Activated T-cell treated with anti-CD3 and anti-CD28 coated beads for 1 hour (primary cell): Measurements from ENCODE around the gene FAM222A.

ENCODE experiments used
- DNase-seq: peaks from one replicate; pipeline ENCODE4 v3.0.0-alpha.2; 2020; ENCODE audit warnings: low read depth

Gene FAM222A

DNA sequence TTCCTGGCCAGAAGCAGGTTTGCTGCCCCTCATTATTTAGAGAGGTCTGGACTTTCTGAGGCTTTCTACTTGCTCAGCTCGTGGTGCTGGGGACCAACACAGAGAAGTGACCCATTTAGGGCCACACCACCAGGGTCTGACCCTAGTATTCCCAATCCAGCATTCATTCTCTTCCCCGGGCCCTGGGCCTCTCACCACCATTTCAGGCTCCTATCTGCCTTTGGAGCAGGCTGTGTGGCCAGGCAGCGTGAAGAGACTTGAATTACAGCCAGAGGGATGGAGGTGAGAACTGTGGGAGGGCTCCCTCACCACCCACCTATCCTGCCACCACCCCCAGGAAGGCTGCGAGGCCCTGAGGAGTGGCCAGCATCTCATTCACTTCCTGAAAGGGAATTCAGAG lies 24.6 kb downstream of the FAM222A start:
- no peak for DNase-seq

DNA sequence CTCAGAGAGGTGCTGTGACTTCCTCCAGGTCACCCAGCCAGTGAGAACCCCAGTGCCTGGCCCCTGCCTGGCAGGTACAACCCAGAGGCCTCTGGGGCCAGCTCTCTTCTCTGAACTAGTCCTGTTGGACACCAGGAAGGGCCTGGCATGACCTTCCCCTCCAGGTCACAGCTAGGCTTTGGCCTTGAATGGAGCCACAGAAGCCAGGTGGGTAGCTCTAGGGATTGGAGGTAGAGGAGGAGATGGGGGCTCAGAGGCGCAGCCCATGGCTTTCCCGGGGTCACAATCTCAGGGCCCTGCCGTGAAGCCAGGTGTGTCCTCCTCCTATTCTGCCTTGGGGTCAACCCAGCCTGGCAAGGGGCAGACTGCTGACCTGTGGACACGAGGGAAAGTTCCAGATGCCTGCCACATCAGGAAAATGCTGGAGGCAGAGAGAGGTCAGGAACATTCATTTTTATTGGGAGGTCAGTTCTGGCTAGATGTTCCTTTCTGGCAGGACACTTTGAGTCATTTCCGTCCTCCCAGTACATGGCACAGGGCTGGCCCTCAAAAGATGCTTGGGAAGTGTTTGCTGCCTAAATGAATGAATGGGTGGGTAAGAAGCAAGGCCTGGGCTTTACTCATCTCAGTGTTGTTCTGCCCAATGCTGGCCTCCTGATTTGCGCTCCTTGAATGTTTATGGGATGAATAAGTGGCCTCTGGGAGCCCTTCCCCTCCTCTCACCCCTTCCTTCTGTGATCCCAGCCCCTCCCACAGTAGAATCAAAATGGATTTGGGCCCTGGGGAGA lies 25.4 kb downstream of the FAM222A start:
- no peak for DNase-seq

- no peak for DNase-seq
Measured at GRCh38 chr12:109739747-109740693, 26.4 kb downstream of the FAM222A start.

- no peak for DNase-seq
Measured at GRCh38 chr12:109740694-109741245, 27.1 kb downstream of the FAM222A start.

DNA sequence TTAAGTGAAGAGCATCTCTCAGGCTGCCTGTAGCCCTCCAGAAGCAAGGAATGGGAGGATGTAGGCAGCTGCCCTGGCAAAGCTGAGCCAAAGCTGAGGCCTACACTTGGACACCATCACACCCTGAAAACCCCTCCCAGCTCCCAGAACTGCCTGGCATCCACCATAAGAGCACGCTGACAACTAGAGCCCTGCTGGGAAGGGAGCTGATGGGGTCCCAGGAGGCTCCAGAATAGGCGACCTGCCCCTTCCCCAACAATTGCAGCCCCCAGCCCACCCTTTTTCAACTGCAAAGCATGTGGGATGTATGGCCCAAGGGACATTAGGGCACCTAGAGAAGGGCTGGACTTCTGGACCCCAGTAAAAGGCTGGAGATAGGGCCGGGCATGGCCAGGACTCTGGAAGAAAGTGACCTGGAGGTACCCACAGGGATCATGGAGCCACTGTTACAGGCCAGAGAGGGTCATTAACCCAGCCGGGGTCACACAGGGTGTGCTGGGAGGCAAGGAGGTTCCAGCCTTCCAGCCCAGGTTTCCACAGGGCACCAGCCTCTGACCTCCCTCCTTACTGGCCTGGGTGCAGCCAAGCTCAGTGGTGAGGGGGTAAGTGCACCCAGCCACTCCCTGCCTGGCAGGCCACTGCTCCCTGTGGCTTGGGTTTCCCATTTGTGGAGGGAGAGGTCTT lies 27.8 kb downstream of the FAM222A start:
- DNase-seq = no peak

- no peak for DNase-seq
Measured at GRCh38 chr12:109741970-109742703, 28.5 kb downstream of the FAM222A start.

DNA sequence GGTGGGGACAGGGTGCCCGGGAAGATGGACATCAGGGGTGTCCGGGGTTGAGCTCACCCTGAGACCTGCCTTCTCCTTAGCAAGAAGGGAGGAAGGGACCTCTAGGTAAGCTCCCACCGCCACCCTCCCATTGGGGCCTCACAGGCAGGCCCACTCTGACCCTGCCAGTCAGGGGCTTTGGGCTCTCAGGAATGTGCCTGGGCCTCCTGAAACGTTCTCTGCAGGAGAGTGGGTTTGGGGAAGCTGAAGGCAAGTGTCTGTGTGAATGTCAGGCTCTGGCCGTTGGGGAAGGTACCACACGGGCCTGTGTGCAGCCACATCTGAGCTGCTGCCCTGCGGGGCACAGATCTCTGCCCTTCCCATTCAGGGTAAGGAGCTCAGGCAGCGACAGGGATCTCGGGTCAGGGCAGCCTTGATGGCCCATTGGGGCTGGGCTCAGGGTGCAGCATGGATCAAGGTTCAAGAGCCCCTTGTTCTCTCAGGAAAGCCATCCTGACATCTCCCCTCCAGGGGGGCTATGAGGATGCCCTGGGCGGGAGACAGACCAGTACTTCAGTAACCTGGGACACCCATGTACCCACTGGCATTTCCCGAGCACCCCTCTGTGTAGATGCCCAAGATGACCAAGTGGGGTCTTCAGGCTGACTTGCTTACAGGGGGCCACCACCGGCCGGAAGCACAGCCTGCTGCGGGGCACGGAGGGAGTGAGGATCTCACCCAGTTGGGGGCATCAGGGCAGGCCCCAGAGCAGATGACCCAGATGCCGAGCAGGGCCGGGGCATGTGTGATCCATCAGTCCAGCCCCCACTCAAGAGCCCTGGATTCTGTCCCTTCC lies 29.7 kb downstream of the FAM222A start:
- DNase-seq = no peak

- DNase-seq = no peak
Measured at GRCh38 chr12:109744026-109744425, 30.4 kb downstream of the FAM222A start.

DNA sequence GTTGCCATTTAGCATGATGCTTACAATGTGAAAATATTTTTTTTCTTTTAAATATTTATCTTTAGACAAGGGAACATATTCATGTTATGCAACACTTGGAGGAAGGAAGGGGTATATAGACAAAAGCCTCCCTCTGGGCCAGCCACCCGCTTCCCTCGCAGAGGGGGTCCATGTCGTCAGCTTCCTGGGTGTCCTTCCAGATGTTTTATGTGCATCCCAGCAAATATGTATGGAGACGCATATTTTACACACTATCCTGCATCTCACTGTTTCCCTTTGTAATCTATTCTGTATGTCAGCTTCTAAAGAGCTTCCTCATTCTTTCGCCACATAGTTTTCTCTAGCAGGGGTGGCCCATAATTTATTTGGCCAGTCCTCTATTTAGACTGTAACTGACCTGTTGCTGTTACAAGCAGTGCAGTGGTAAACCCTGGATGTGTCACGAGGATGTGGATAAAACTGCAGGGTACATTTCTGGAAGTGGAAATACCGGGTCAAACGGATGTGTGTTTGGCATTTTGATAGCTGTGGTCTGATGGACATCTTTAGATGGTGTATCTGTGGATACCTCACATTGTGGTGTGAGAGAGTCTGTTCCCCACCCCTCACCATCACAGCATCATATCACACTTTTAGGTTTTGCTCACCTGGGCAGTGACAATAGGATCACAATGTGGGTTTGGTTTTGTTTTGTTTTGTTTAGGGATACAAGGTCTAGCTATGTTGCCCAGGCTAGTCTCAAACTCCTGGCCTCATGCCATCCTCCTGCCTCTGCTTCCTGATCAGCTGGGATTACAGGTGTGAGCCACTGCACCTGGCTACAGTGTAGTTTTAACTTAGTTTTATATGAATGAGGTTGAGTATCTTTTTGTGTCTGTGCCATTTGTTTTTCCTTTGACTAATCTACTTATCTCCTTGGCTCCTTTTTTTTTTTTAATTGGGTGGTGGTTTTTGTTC lies 31.6 kb downstream of the FAM222A start:
- DNase-seq = no peak

GRCh38 chr12:109752117-109753053 lies 38.8 kb downstream of the FAM222A start:
- no peak for DNase-seq

DNA sequence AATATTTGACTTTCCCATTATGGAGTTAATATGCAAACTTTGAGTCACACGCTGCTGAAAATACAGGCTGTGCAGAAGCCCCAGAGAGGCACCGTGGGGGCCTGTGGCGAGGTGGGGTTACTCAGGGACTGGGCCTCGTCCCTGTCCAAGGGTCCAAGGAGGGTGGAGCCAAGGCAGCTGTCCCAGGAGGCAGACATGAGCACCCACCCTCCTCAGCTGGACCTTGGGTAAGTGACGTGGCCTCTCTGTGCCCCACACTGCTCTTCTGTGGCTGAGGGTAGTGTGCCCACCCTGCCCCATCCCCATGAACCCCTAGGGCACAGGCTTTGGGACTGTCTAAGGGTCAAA lies 39.4 kb downstream of the FAM222A start:
- no peak for DNase-seq

- DNase-seq = no peak
Measured at GRCh38 chr12:109753959-109754358, 40.3 kb downstream of the FAM222A start.

GRCh38 chr12:109756457-109756856 lies 42.8 kb downstream of the FAM222A start:
- no peak for DNase-seq

DNA sequence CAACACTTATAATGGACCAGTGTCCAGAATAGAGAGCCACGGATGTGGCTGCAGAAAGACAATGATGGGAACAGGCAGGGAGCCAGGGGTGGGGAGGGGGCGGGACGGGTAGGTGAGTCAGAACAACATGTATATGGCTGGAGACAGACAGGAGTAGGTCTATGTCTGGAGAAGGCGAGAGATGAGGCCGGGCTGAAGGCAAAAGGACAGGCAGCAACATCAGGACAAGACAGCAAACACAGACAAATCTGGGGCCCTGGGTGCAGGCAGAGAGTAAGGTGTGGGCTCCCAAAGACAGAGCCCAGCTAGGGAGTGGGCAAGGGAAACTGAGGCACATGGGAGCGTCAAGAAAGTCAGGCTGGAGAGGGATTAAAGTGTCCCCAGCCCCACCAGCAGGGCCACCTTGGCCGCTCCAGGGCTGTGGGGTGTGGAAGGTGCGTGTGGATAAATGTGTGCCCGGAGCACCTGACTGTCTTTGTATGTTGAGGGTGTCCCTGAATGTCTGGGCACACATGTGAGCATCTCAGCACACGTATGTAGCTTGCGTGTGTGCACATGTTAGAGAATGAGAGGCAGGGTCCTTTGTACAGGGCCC lies 44.1 kb downstream of the FAM222A start:
- no peak for DNase-seq

GRCh38 chr12:109758426-109759420 lies 45.1 kb downstream of the FAM222A start:
- no peak for DNase-seq

DNA sequence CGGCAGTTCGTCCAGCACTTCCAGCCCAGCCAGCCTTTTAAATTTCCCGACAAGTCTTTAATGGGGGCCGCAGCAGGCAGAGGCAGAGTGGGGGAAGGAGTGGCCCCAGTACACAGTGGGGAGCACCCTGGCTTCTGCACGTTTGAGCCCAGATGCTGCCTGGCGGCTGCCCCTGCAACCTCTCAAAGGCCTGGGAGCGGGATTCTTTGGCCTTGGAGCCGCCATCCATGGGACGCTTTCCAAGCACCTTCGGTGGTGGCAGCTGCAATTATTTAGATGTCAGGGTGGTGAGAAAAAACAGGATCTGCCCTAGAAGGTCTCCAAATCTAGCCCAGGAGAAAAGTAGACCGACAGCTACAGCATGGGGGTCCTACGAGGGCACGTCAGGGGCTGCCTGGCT lies 46.0 kb downstream of the FAM222A start:
- DNase-seq = no peak
